Measurements from ENCODE around the gene ALDH4A1.

ALDH4A1 gene

GRCh38 chr1:18902523-18903290, at the start of gene ALDH4A1:
TSS of gene ALDH4A1 (minus strand) at chr1:18902555. CDS start at chr1:18902523, 32 bp downstream.
- peak; percentile 100 for DNase-seq (ENCODE audit: insufficient read length, low spot score)
- FAIRE-seq = peak; percentile 99

- DNase-seq (ENCODE audit: insufficient read length, low spot score) (peak; percentile 75), FAIRE-seq (peak; percentile 97)
These were observed 49.5 kb upstream of the ALDH4A1 start for GRCh38 chr1:18951818-18952391.

DNA sequence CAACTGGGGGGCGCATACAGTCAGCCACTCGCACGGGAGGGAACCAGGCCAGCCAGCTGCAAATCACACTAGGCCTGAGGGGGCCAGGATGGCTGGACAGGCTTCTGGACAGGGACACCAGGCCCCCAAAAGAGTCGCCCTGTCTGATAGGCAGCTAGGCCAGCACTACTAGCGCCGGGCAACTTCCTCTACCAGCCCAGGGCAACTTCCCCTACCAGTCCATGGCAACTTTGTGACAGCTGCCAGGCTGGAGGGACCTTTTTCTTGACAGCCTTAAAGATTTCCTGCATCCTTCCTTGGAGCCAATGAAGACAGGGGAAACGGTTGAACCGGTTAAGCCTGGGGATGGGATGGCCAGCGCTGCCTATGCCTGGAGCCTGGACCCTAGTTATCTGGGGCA, 49.1 kb upstream of the ALDH4A1 start:
- DNase-seq (ENCODE audit: insufficient read length, low spot score) = no peak
- FAIRE-seq = no peak

- peak; percentile 61 for FAIRE-seq
- no peak for DNase-seq (ENCODE audit: insufficient read length, low spot score)
These were observed 48.2 kb upstream of the ALDH4A1 start for GRCh38 chr1:18950401-18951026.

DNA sequence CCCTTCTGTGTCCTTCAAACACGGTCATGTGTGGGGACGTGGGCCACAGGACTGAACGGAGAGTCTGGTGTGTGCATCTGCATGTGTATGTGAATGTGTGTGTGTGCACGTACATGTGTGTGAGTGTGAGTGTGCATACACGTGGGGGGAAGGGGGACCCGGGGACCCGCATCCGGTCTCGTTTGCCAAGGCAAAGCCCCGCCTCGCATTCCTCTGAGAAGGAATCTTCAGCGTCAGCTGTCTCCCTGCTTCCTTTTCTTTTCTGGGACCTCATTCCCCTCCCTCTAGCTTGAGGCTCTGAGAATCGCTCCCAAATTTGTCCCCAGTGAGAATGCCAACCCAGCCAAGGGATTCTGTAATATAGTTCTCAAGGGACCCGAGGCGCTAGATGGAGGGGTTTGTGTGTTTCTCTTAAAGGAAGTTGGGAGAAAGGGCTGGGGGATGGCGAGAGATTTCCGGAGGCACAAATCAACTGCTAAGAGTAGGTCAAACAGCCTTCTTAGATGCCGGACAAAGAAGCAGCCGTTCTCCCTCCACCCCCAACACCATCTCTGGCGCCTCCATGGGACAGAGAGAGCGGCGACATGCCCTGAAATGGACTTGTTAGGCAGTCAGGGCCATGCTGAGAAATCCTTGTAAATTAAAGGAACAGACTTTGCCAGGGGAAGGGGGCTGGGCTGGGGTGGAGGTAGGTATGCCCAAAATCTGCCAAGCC, 47.5 kb upstream of the ALDH4A1 start:
- FAIRE-seq (peak; percentile 73), DNase-seq (ENCODE audit: insufficient read length, low spot score) (peak; percentile 46)

GRCh38 chr1:18948913-18949685, 46.7 kb upstream of the ALDH4A1 start:
- DNase-seq (ENCODE audit: insufficient read length, low spot score) (no peak), FAIRE-seq (no peak)

DNA sequence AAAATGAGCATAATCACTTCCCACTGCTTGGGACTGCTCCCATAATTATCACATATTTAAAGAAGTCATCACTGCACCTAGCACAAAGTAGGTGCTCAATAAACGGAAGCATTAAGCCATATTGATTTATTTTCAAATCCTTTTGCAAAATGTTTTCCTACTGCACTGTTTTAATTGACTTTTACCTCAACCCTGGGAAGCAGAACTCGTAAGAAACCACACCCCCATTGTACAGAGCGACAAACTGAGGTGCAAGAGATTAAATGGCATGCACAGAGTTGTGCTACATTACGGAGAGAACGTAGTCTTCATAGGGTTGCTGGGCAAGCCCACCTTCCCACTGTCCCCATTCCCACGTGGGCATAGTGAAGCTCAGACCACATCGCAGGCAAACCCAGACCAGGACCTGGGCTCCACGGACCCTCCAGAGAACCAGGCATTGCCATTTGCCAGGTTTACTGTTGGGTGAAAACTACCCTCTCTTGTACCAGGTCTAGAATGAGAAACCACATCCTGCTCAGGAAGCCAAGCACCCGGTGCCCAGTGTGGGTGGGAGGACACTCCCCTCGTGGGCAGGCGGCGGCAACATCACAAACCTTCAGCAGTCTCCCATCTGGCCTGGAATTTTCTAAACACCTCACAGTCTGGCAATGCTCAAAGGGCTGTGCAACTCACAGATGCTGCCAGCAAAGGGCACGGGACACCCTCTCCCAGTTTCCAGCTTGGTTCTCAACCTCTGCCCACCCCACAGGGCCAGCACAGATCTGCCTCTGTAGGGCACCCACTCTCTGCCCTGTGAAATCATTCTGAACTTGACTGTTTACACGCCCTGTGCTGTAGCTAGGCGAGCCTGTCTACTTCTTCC, 45.9 kb upstream of the ALDH4A1 start:
- no peak for FAIRE-seq
- no peak for DNase-seq (ENCODE audit: insufficient read length, low spot score)

- FAIRE-seq (no peak), DNase-seq (ENCODE audit: insufficient read length, low spot score) (no peak)
These were observed 45.2 kb upstream of the ALDH4A1 start for GRCh38 chr1:18947570-18947969.

DNA sequence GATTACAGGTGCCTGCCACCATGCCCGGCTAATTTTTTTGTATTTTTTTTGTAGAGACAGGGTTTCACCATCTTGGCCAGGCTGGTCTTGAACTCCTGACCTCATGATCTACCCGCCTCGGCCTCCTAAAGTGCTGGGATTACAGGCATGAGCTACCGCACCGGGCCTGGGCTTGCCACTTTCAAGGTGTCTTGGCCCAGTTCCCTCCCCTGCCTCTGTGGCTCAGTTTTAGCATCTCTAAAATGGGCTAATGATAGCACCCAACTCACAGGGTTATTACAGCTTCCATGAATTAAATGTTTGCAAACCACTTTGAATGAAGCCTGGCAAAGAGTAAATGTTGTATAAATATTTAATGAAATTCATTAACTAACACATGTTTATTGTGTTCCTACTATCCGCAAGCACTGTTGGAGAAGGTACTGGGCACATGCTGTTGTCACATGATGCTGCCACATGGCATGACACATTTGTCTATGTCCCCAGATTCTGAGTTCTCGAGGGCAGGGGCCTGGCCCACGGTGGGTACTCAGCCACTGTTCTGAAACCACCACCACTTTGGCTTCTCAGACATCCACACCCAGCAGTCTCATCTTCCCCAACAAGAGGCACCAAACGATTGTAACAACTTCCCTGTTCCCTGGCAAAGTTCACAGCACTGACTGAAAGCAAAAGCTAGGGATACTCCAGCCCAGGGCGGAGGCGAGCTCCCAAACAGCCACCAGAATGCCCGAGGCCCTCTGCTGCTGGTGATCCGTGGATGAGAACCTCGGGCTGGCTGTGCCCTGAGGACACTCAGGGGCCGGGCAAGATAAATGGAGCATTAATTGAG, 44.4 kb upstream of the ALDH4A1 start:
- FAIRE-seq = no peak
- no peak for DNase-seq (ENCODE audit: insufficient read length, low spot score)

GRCh38 chr1:18945401-18945849, 43.1 kb upstream of the ALDH4A1 start:
- DNase-seq (ENCODE audit: insufficient read length, low spot score) = no peak
- FAIRE-seq = no peak

- no peak for FAIRE-seq
- no peak for DNase-seq (ENCODE audit: insufficient read length, low spot score)
These were observed 42.5 kb upstream of the ALDH4A1 start for GRCh38 chr1:18944810-18945209.

DNA sequence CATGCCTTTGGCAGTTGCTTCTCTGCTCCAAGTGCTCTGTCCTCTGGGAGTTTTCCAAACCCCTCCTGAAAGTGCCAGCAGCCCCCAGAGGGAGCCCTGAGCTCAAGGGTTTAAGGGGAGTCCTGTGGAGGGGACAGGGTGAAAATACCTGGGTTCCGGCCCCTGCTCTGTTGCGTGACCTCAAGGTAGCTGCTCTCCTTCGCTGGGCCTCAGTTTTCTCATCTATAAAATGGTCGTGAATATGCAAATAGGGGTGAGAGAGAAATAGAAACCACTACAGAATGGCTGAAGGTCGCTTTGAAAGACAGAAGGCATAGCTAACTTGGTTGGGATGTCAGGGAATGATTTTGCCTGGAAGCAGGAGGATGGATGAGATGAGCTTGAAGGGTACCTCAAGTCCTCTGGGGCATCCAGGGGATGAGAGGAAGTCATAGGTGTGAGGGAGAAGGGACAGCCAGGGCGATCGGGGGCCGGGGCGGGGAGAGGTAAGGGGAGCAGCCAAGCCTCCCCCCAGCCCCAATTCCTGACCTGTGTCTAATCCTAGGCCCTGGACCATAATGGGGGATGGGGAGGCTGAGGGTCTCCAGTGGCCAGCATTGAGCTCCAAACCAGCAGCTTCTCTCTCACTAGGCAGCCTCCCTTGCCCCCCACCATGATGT, 41.7 kb upstream of the ALDH4A1 start:
- DNase-seq (ENCODE audit: insufficient read length, low spot score) (no peak), FAIRE-seq (no peak)

DNA sequence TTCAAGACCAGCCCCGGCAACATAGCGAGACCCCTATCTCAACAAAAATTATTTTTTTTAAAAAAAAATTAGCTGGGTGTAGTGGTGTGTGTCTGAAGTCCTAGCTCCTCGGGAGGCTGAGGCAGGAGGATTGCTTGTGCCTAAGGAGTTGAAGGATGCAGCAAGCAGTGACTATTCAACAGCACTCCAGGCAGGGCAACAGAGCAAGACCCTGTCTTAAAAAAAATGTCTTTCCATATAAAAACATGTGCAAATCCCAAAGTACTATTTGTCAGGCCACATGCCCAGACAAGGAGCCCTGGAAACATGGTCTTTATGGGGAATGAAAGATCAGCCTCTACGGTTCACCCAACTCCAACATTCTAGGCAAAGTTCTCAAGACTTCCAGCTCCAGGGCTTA, 40.8 kb upstream of the ALDH4A1 start:
- FAIRE-seq (no peak), DNase-seq (ENCODE audit: insufficient read length, low spot score) (no peak)

DNA sequence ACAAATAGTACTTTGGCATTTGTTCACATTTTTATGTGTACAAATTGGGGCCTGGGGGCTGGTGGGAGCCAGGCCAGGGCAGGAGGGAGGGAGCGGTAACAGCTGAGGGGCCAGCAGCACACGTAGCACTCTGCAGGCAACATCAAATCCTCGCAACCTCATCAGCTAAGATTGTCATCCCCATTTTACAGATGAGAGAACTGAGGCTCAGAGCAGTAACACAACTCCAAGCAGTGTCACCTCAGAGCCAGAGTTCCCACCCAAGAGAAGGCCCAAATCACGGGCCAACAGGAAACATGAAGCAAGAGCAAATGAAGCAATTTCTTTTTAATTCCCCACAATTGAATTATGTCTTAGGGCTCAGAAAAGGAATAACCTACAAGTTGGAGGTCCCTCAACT, 40.0 kb upstream of the ALDH4A1 start:
- DNase-seq (ENCODE audit: insufficient read length, low spot score) (no peak), FAIRE-seq (no peak)

- FAIRE-seq (no peak), DNase-seq (ENCODE audit: insufficient read length, low spot score) (no peak)
These were observed 39.1 kb upstream of the ALDH4A1 start for GRCh38 chr1:18941221-18942141.

GRCh38 chr1:18940303-18941020, 38.1 kb upstream of the ALDH4A1 start:
- no peak for FAIRE-seq

More at GRCh38 chr1:18940303-18941020, 38.1 kb upstream of the ALDH4A1 start:
- DNase-seq (ENCODE audit: insufficient read length, low spot score) = no peak

Data from GM19239 (cell line).